SW480 (cell line): ENCODE results near the gene PCED1B.

ENCODE experiments used
- DNase-seq: peaks from one replicate; pipeline ENCODE4 v3.0.0-alpha.2; 2016; ENCODE audit warnings: low spot score

PCED1B gene

GRCh38 chr12:47067771-47068431, 11.5 kb upstream of the PCED1B start:
- DNase-seq = no peak

GRCh38 chr12:47068539-47068938, 10.9 kb upstream of the PCED1B start:
- no peak for DNase-seq

GRCh38 chr12:47070310-47070709, 9.1 kb upstream of the PCED1B start:
- DNase-seq = no peak

GRCh38 chr12:47071241-47071852, 8.1 kb upstream of the PCED1B start:
- DNase-seq = peak; percentile 38

- DNase-seq = no peak
These were observed 5.5 kb upstream of the PCED1B start for GRCh38 chr12:47073951-47074350.

- no peak for DNase-seq
These were observed 4.7 kb upstream of the PCED1B start for GRCh38 chr12:47074757-47075156.

GRCh38 chr12:47075192-47076084, 4.0 kb upstream of the PCED1B start:
- no peak for DNase-seq

GRCh38 chr12:47077206-47078085, 2.0 kb upstream of the PCED1B start:
- DNase-seq = no peak

GRCh38 chr12:47078086-47078395, 1.4 kb upstream of the PCED1B start:
- DNase-seq = no peak

GRCh38 chr12:47078733-47079467, 521 bp upstream of the PCED1B start:
- DNase-seq = no peak

GRCh38 chr12:47079981-47080724, 732 bp downstream of the PCED1B start:
- DNase-seq = peak; percentile 31

GRCh38 chr12:47080725-47081502, 1.5 kb downstream of the PCED1B start:
- peak; percentile 46 for DNase-seq

GRCh38 chr12:47082283-47082682, 2.9 kb downstream of the PCED1B start:
- DNase-seq = no peak

GRCh38 chr12:47082796-47083621, 3.6 kb downstream of the PCED1B start:
- DNase-seq = peak; percentile 60

GRCh38 chr12:47084172-47084571, 4.8 kb downstream of the PCED1B start:
- DNase-seq = no peak

GRCh38 chr12:47085815-47086252, 6.4 kb downstream of the PCED1B start:
- peak; percentile 31 for DNase-seq

GRCh38 chr12:47087088-47087688, 7.8 kb downstream of the PCED1B start:
- DNase-seq = no peak
